HAP-1 (cell line): ENCODE measurements around the gene GDF15.
"Not testable (repeated sequence)": the region's sequence is repeated elsewhere in the genome, so short reads cannot be mapped to it uniquely, and the experiment has no call there.

Experiments used
- DNase-seq, 2 experiments: peaks; one replicate each; pipeline ENCODE4 v3.0.0-alpha.2; 2016 to 2020; ENCODE audit warnings: low spot score in 2 of 2
- H3K27me3 ChIP-seq: fragments of 250-450 bp; sonication (Bioruptor Pico); 2 replicates; pipeline ENCODE4 v1.5.1; 2020; ENCODE audit warnings: low read depth, mild to moderate bottlenecking, moderate library complexity
- H3K36me3 ChIP-seq: fragments of 250-450 bp; sonication (Bioruptor Pico); replicated peaks from 2 replicates; pipeline ENCODE4 v1.5.1; 2020; ENCODE audit warnings: mild to moderate bottlenecking
- H3K4me1 ChIP-seq: fragments of 250-450 bp; sonication (Bioruptor Pico); 2 replicates; pipeline ENCODE4 v1.5.1; 2020; ENCODE audit warnings: mild to moderate bottlenecking
- H3K4me3 ChIP-seq: fragments of 250-450 bp; sonication (Bioruptor Pico); 2 replicates; pipeline ENCODE4 v1.5.1; 2020; ENCODE audit warnings: mild to moderate bottlenecking, moderate library complexity
- H3K9me3 ChIP-seq: fragments of 250-450 bp; sonication (Bioruptor Pico); 2 replicates; pipeline ENCODE4 v1.5.1; 2020; ENCODE audit warnings: mild to moderate bottlenecking, moderate library complexity
- in situ Hi-C: fragments of 300-500 bp; cut with MboI; formaldehyde crosslinking; loops from 3 replicates; pipeline ENCODE4 v1.14.3; 2020; ENCODE audit warnings: low sequenced_read_pairs, inconsistent platforms, mixed read lengths

GDF15 gene

DNA sequence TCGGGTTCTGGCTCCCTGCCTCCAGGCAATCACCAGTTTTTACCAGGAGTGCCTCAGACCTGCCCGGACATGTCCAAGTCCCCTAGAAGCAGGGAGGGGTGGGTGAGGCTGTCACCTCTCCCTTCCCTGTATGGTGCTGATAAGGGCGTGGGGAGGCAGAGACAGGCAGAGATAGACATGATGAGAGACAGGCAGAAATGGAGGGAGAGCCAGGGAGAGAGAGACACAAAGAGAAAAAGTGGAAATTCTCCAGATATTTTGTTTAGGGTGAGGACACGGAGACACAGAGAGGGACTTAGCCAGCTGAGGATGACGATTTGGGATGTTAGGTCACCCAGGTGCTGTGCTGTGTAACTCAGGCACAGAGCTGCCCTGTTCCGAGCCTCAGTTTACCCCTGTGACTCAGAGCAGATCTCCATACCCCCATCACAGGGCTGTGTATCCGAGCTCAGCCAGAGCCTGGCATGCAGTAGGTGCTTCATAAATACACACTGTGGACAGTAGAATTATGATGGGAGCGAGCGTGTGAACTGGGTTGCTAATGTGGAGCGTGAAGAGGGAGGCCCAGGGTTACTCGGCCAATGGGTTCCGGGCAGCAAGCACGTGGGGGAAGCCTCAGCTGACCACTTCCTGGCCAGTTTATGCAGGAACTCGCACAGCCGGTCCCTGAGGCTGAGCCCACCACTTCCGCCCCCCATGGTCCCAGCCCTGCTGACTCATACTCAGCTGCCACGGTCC lies 11.9 kb upstream of the GDF15 start:
- no peaks in the 10 kb centered on the region for H3K27me3 ChIP-seq
- no peaks in the 10 kb centered on the region for H3K9me3 ChIP-seq
- no peak overlapping the region for H3K4me3 ChIP-seq
- in situ Hi-C loops, result no loop called here
- H3K36me3 ChIP-seq, result no peaks in the 10 kb centered on the region
- peaks cover 6% of the 10 kb centered on the region for H3K4me1 ChIP-seq
- peak; percentile 55 to 82 for DNase-seq

GRCh38 chr19:18377026-18377425 lies 8.9 kb upstream of the GDF15 start:
- DNase-seq, result no peak
- Histone ChIP-seq H3K4me1 (peaks cover 6% of the 10 kb centered on the region), H3K4me3 (no peak overlapping the region), H3K36me3 (no peaks in the 10 kb centered on the region), H3K27me3 (no peaks in the 10 kb centered on the region), H3K9me3 (no peaks in the 10 kb centered on the region)
- in situ Hi-C loops, result no loop called here

DNA sequence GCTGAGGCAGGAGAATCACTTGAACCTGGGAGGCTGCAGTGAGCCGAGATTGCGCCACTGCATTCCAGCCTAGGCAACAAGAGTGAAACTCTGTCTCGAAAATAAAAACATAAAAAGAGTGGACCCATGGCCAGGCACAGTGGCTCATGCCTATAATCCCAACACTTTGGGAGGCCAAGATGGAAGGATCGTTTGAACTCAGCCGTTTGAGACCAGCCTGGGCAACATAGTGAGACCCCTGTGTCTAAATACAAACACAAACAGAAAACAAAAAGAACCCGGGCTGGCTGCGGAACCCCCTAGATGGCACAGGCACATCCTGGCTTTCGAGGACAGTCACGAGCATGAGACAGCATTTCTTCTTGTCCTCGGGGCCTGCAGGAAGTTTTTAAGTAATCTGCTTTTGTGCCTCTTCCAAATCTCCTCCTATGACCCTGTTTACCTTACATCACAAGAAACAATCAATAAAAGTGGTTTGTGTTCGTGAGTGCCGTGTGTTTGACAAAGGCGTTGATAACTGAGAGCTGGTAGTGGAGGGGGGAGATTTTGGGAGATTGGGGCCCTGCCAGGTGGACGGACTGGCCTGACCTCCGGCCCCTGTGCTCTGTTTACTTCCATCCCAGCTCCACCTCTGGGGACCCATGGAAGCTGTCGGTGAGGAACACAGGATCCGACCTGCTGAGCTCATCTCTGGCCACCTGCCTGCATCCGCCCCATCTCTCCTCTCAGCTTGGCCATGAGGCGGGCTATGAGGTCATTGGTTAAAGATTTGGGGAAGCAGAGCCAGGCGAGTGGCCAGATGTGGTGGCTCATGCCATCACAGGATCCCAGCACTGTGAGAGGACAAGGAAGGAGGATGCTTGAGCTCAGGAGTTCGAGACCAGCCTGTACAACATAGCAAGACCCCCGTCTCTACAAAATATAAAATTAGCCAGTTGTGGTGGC lies 5.9 kb upstream of the GDF15 start:
- H3K4me1 ChIP-seq, result no peaks in the 10 kb centered on the region
- DNase-seq, result no peak
- H3K36me3 ChIP-seq, result no peaks in the 10 kb centered on the region
- in situ Hi-C loops, result no loop called here
- no peaks in the 10 kb centered on the region for H3K27me3 ChIP-seq
- H3K4me3 ChIP-seq, result no peak overlapping the region
- H3K9me3 ChIP-seq, result no peaks in the 10 kb centered on the region

- DNase-seq, result no peak
- Histone ChIP-seq H3K9me3 (no peaks in the 10 kb centered on the region), H3K4me3 (no peak overlapping the region), H3K36me3 (no peaks in the 10 kb centered on the region), H3K4me1 (no peaks in the 10 kb centered on the region), H3K27me3 (no peaks in the 10 kb centered on the region)
- in situ Hi-C loops, result no loop called here
These were observed 5.1 kb upstream of the GDF15 start for GRCh38 chr19:18380843-18381242.

GRCh38 chr19:18383622-18384021 lies 2.3 kb upstream of the GDF15 start:
- H3K4me3 ChIP-seq, in situ Hi-C loops, H3K36me3 ChIP-seq, DNase-seq, H3K27me3 ChIP-seq, H3K9me3 ChIP-seq, H3K4me1 ChIP-seq: not testable (repeated sequence)

DNA sequence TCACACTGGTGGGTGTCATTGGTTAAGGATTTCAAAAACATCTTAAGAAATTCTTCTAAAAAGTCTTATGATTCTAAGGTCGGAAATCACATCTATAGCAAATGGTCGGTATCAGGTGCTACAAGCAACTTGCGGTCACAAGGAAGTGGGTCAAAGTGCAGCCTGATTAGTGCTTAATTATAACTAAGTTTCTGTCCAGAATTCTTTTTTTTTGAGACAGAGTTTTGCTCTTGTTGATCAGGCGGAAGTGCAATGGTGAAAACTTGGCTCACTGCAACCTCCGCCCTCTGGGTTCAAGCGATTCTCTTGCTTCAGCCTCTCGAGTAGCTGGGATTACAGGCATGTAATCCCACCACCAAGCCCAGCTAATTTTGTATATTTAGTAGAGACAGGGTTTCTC lies 1.2 kb upstream of the GDF15 start:
- no peak for DNase-seq
- in situ Hi-C loops, result no loop called here
- H3K4me1 ChIP-seq, result peaks cover 3% of the 10 kb centered on the region
- peaks cover 4% of the 10 kb centered on the region; the same call in 1 of the 2 replicates for H3K27me3 ChIP-seq
- H3K9me3 ChIP-seq, result no peaks in the 10 kb centered on the region
- H3K36me3 ChIP-seq, result no peaks in the 10 kb centered on the region
- H3K4me3 ChIP-seq, result no peak overlapping the region

GRCh38 chr19:18385359-18385674 lies 641 bp upstream of the GDF15 start:
- no peaks in the 10 kb centered on the region for H3K36me3 ChIP-seq
- H3K9me3 ChIP-seq, result no peaks in the 10 kb centered on the region
- in situ Hi-C loops, result no loop called here
- no peak for DNase-seq
- H3K4me1 ChIP-seq, result peaks cover 3% of the 10 kb centered on the region
- H3K27me3 ChIP-seq, result peaks cover 4% of the 10 kb centered on the region; the same call in 1 of the 2 replicates
- H3K4me3 ChIP-seq, result no peak overlapping the region

GRCh38 chr19:18386543-18387271 lies 749 bp downstream of the GDF15 start:
- Histone ChIP-seq H3K36me3 (no peaks in the 10 kb centered on the region), H3K9me3 (no peaks in the 10 kb centered on the region), H3K4me1 (peaks cover 3% of the 10 kb centered on the region), H3K27me3 (peaks cover 4% of the 10 kb centered on the region; the same call in 1 of the 2 replicates), H3K4me3 (peak overlapping the region; percentile 12)
- in situ Hi-C loops, result no loop called here
- no peak for DNase-seq

DNA sequence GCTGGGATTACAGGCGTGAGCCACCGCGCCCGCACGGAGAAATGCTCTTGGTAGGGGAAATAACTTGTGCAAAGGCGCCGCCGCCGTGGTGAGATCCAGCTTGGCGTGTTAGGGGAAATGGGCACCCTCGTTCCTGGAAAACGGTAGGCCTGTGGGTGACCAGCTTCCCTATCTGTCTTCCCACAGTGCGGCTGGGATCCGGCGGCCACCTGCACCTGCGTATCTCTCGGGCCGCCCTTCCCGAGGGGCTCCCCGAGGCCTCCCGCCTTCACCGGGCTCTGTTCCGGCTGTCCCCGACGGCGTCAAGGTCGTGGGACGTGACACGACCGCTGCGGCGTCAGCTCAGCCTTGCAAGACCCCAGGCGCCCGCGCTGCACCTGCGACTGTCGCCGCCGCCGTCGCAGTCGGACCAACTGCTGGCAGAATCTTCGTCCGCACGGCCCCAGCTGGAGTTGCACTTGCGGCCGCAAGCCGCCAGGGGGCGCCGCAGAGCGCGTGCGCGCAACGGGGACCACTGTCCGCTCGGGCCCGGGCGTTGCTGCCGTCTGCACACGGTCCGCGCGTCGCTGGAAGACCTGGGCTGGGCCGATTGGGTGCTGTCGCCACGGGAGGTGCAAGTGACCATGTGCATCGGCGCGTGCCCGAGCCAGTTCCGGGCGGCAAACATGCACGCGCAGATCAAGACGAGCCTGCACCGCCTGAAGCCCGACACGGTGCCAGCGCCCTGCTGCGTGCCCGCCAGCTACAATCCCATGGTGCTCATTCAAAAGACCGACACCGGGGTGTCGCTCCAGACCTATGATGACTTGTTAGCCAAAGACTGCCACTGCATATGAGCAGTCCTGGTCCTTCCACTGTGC lies 2.4 kb downstream of the GDF15 start:
- peaks cover 3% of the 10 kb centered on the region for H3K4me1 ChIP-seq
- peak; percentile 70 to 91 for DNase-seq
- peak overlapping the region; percentile 22 for H3K4me3 ChIP-seq
- in situ Hi-C loops, result no loop called here
- H3K36me3 ChIP-seq, result no peaks in the 10 kb centered on the region
- peaks cover 4% of the 10 kb centered on the region; the same call in 1 of the 2 replicates for H3K27me3 ChIP-seq
- no peaks in the 10 kb centered on the region for H3K9me3 ChIP-seq

DNA sequence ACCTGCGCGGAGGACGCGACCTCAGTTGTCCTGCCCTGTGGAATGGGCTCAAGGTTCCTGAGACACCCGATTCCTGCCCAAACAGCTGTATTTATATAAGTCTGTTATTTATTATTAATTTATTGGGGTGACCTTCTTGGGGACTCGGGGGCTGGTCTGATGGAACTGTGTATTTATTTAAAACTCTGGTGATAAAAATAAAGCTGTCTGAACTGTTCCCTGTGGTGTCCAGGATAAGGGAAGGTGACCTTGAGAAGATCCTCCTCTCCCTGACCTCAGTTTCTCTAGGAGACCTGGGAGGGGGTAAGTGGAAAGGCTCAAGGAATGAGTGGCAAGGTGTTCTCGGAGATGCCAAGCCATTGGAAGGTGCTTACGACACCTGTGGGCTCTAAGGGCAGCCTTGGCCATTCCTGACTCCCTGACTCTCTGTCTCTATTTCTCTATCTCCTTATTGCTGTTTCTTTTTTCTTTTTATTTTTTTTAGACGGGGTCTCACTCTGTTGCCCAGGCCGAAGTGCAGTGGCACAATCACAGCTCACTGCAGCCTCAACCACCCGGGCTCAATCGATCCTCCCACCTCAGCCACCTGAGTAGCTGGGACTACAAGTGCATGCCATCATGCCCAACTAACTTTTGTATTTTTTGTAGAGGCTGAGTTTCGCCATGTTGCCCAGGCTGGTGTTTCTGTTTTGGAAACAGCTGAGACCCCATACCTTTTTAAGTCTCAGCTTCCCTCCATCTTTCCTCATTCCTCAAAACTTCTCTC lies 3.2 kb downstream of the GDF15 start:
- peak overlapping the region; percentile 22 for H3K4me3 ChIP-seq
- H3K4me1 ChIP-seq, result peaks cover 3% of the 10 kb centered on the region
- H3K27me3 ChIP-seq, result peaks cover 4% of the 10 kb centered on the region; the same call in 1 of the 2 replicates
- no peak for DNase-seq
- no peaks in the 10 kb centered on the region for H3K36me3 ChIP-seq
- no peaks in the 10 kb centered on the region for H3K9me3 ChIP-seq
- in situ Hi-C loops, result no loop called here

- H3K4me3 ChIP-seq, result no peak overlapping the region
- H3K9me3 ChIP-seq, result no peaks in the 10 kb centered on the region
- DNase-seq, result no peak
- no peaks in the 10 kb centered on the region for H3K36me3 ChIP-seq
- in situ Hi-C loops, result no loop called here
- peaks cover 4% of the 10 kb centered on the region; the same call in 1 of the 2 replicates for H3K27me3 ChIP-seq
- H3K4me1 ChIP-seq, result peaks cover 3% of the 10 kb centered on the region
These were observed 3.7 kb downstream of the GDF15 start for GRCh38 chr19:18389726-18390064.

DNA sequence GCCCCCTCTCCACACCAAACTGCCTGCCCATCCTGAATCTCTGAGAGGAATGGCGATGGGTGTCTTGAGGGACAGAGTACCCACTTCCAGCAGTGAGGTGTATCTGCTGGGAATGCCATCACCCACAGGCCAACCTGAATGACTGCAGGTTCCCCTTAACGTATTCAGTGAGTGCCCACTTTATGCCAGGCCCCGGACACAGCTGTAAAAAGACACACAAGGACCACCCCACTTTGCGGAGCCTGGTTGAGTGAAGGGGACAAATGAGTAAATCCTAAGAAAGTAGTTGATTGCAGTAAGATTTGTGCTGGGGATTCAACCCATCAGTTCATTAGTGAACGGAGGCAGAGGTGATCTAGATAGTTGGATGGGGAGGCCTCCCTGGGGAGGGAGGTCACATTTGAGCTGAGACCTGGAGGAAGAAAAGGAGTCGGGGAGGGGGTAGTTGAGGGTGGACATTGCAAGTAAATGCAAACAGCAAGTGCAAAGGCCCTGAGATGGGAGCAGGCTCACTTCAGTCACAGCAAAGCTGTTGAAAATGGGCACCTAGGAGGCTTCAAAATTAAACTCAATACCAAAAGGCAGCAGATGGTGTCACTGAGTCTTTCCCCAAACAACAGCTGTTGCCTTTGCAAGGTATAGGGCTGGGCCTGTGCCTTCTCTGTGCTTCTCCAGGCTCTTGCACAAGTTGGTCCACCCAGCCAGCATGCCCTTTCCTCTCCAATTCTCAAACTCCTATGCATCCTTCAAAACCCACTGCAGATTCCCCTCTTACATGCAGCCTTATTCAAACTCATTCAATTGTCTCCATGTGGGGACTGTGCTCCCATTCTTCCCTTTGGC lies 4.3 kb downstream of the GDF15 start:
- Histone ChIP-seq H3K36me3 (no peaks in the 10 kb centered on the region), H3K4me1 (peaks cover 3% of the 10 kb centered on the region), H3K4me3 (no peak overlapping the region), H3K27me3 (peaks cover 4% of the 10 kb centered on the region; the same call in 1 of the 2 replicates), H3K9me3 (no peaks in the 10 kb centered on the region)
- in situ Hi-C loops, result no loop called here
- DNase-seq, result no peak
